ENCODE data around the gene GSG1L.

Gene GSG1L

GRCh38 chr16:28014851-28015250 is 48.7 kb downstream of the GSG1L start:
- DNase-seq (ENCODE audit: low read depth) = no peak

- DNase-seq (ENCODE audit: low read depth) = no peak
Measured at GRCh38 chr16:28013878-28014277, 49.6 kb downstream of the GSG1L start.

- no peak for DNase-seq (ENCODE audit: low read depth)
Measured at GRCh38 chr16:28013392-28013791, 50.1 kb downstream of the GSG1L start.

GRCh38 chr16:28011971-28012445 is 51.5 kb downstream of the GSG1L start:
- DNase-seq (ENCODE audit: low read depth) = no peak

DNA sequence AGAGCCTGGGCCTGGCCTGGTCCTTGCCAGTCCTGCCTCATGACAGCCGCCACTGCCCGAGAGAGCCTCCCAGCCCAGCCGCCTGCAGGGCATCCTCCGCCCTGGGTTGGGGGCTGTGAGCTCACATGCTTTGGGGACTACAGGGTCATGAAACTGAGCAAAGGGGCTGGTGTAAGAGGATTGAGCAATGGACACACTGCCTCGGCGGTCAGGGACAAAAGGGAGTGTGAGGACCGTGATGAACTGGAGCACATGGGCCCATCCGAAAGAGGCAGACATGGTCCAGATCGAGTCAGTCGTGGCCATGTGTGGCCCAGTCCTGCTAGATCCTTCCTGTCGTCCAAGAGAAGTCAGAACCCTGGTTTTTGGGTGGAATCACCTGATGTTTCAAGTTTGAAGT is 52.3 kb downstream of the GSG1L start:
- no peak for DNase-seq (ENCODE audit: low read depth)

DNA sequence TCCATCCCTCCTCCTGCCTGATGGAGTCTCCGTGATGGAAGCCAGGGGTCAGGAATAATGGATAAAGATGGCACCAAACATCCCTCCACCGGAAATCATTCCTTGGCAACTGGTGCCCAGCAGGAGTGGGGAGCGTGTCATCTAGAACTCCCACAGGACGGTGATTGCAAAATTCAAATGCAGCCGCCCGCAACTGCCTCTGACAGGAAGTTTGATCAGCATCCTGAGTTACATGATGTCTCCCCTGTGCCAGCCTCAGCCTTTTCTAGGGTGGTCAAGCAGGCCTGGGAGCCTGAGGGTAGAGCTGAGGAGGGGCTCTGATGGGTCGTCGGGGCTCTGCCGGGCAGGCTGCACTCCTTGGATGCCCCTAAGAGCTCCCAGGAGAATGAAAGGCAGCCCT is 52.8 kb downstream of the GSG1L start:
- peak; percentile 7 for DNase-seq (ENCODE audit: low read depth)

DNA sequence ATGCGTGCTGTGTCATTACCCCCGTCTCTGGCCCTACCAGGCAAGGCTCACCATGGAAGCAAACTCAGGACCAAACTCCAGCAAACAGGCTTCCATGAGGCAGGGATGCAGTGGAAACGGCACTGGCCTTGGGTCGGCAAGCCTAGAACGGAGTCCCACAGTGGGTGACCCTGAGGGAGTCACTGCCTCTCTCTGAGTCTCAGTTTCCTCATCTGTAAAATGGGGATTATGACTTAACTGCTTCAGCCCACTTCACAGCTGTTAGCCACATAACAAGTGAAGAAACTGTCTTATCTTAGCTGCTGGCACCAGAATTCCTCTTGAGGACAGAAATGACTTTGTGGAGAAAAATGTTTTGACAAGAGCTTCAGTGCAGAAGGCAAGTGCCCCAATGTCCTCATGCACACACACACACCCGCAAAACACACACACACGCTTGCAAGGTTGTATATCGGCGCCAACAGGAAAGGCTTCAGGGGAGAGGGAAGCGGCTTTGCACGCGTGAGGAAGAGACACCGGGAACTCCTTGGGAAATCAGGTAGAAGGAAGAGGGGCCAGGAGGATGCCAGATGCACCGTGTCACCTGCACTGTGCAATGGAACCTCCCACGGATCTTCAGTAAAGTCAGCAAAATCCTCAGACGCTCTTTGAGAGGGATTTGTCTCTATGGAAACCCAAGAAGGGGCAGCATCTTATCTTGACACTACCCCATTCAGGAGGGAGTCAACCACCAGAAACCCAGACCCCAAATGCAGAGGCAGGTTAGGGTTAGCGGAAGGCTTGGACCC is 53.7 kb downstream of the GSG1L start:
- DNase-seq (ENCODE audit: low read depth) = no peak

DNA sequence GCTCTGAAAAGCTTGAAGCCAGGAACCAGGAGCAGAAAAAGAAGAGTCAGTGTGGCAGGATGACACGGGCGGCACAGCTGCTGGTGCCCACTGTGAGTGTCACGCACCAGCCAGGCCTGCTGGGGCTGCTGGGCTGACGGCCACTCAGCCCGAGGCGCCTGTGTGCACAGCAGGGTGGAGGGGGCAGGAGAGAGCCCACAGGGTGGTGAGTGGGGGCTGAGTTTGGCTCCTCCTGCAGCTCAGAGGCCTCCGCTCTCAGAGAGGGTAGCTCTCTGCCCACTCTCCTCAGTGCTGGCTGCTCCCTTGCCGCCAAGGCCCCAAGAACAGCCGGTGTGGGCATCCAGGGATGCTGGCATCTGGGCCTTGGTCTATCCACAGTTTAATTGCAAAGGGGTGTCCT is 59.6 kb downstream of the GSG1L start:
- DNase-seq (ENCODE audit: low read depth) = no peak

DNA sequence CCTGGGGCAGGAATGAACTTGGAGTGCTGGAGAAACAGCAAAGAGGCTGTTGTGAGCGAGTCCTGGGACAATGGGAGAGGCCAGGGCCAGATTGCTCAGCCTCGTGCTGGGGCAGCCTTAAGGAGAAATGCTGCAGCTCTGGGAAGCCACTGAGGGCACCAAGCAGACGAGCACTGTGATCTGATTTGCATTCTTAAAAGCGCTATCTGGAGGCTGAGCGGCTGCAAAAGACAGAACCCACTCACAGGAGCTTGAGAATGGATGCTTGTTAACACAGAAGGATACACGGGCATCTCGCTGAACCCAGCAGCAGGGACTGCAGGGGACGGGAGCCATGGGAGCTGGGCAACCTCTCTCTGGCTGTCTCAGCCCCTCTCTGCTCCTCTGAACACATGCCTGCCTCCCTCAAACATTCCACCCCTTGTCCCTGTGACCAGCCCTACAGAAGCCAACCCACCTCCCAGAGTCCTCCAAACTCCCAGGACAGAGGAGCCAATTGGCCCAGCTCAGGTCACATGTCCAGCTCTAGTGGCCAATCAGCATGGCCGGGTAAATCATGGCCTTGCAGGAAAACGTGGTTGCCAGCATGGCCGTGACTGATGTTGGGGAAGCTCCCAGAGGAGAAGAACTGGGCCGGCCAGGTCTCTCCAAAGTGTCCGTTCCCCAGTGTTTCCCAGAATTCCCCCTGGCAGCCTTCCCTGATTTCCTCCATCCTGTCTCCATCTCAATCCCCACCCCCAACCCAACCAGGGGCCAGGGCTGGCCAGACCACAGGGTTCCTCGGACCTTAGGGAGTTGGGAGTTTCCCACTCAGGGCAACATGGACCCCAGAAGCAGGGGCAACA is 60.3 kb downstream of the GSG1L start:
- no peak for DNase-seq (ENCODE audit: low read depth)

DNA sequence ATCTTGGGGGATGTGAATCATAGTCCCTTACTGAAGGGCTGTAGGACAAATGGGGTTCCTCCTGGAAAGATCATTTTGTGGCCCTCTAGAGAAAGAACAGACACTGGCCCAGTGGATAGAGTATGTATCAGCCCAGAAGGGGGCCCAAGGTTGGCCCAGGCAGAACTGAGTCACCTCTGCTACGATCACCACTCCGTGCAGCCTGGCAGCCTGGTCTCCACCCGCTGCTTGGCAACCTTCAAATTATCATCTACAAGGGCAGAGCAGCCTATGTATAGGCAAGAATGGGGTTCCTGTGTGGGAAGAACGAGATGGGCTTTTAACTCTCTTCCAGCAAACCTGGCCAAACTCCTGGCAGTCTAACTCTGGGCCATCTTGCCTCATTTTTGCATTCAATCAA is 61.9 kb downstream of the GSG1L start:
- DNase-seq (ENCODE audit: low read depth) = no peak

DNA sequence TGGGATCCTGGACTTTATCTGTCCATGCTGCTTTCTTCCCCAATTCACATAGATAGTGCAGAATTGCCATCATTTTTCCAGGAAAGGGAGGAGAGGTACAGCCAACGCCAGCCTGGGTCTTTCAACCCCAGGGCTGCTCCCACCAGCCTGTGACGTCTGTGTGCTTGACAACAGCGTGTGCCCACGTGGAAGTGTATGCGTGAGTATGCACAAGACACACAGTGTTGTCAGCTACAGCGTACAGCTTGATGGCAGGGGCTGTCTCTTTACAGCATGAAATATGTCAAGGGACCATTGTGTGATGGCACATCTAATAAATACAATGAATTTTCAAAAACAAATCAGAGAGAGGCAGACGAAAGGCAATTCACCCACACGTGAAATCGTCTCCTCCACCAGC is 62.3 kb downstream of the GSG1L start:
- DNase-seq (ENCODE audit: low read depth) = no peak

DNA sequence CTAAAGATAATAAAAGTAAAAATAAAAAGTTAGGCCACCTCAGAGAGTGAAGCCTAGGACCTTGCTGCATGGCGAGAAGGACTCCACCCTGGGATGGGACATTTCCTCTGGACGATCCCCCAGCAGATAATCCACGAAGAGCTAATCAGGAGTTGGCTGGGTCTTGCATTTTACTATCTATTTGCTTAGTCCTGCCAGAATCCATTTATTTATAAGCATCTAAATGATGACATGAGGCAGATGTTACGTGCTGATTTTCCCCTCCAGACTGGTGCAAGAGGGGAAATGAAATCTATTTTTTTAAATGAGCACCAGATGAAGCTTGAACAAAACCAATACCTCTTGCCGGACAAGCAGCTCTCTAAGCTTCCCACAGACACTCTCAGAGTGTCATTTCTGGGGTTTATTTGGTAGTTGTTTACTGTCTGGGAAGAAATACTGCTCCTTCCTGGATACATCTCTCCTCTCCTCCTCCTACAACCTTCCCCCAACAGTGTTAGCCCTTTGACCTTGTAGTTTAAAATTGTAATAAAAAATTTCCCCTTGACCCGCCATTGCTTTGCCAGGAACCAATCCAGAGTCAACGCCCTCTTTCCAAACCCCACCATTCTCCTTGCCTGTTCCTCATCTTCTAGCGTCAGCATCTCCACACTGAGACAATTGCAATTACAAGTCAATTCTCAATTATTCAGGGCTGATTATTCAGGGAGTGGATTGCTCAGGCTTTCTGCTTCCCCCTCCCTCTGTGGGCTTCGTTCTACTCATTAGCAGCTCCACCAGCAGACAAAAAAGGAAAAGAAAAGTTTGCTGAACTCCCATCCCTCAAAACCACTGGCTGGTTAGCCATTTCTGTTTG is 63.0 kb downstream of the GSG1L start:
- DNase-seq (ENCODE audit: low read depth) = no peak

GRCh38 chr16:27999687-28000086 is 63.8 kb downstream of the GSG1L start:
- DNase-seq (ENCODE audit: low read depth) = no peak

GRCh38 chr16:27995378-27995777 is 68.1 kb downstream of the GSG1L start:
- no peak for DNase-seq (ENCODE audit: low read depth)

DNA sequence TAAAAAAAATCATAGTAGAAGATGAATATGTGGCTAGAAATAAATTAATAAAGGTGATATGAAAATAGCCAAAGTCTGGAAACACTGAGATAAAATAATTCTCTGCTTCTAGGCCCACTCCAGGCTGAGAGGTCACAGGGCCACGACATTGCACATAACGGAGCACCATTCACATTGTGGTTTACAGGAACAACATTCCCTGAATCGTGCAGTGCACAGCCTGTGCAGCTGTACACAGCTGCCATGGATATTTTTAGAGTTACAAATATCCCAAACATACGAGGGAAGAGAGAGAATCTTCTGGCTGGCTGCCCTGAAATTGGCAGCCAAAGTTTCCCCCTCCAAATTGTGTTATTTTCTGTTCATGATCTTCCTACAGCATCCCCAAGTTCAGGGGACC is 68.8 kb downstream of the GSG1L start:
- DNase-seq (ENCODE audit: low read depth) = no peak

GRCh38 chr16:27993587-27993986 is 69.9 kb downstream of the GSG1L start:
- no peak for DNase-seq (ENCODE audit: low read depth)

DNA sequence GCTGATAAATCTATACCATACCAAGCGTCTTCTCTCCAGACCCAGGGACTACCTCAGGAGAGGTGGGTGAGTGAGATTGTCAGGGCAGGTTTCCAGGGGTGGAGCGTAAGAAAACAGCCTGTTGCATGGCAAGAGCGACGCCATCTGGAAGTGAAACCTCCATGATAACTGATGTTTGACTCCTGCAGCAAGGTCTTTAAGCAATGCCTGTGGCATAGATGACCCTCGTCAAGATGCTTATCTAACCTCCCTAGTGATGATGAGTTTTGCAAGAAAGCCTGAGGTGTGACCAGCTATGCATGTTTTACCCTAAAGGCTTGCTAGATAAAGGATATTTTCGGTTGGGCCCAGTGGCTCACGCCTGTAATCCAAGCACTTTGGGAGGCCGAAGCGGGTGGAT is 71.6 kb downstream of the GSG1L start:
- DNase-seq (ENCODE audit: low read depth) = no peak

DNA sequence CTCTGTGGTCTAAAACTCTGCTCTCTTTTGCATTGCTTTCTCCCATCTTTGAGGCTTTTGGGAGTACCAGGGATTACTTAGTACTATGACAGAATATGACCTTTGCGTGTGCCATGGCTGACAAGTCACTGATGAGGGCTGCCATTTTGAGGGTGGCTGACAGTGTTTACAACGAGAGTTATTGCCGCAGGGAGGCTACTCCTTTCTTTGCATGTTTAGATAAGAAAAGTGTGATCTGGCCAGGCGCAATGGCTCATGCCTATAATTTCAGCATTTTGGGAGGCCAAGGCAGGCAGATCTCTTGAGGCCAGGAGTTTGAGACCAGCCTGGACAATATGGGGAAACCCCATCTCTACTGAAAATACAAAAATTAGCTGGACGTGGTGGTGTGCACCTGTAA is 77.5 kb downstream of the GSG1L start:
- no peak for DNase-seq (ENCODE audit: low read depth)

GRCh38 chr16:27984121-27984520 is 79.4 kb downstream of the GSG1L start:
- DNase-seq (ENCODE audit: low read depth) = no peak

DNA sequence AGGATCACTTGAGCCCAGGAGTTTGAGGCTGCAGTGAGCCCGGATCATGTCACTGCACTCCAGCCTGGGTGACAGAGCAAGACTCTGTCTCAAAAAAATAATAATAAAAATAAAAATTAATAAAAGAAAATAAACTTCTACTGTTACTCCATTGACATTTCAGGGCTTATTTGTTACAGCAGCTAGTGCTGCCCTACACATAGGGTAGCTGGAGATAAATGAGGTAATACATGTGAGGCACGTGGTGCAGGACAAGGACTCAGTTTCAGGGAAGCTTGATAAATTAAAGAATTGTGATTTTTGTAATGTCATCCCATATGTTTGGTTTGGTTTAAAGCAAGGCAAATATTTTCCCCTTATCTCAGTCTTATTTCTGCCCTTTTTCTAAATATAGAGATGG is 80.3 kb downstream of the GSG1L start:
- no peak for DNase-seq (ENCODE audit: low read depth)

DNA sequence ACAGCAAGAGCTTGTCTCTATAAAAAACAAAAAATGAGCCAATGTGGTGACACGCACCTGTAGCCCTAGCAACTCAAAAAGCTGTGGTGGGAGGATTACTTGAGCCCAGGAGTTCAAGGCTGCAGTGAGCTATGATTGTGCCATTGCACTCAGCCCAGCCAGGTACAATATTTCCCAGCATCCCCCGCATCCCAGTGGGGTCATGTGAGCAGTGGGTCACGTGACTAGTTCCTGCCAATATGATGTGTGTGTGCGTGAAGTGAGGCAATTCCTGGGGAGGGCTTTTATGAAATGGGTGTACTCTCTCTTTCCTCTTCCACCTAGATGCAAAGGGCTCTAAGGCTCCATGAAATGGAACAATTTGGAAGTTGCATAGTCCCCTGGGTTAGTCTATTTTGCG is 81.3 kb downstream of the GSG1L start:
- DNase-seq (ENCODE audit: low read depth) = no peak

GRCh38 chr16:27980919-27981700 is 82.4 kb downstream of the GSG1L start:
- DNase-seq (ENCODE audit: low read depth) = no peak
